Mesothelial cell of epicardium (in vitro differentiated cells): ENCODE data around the gene ABCF2. TPM values are rescaled to one million over a fixed set of nuclear protein-coding genes. Genes with fewer than 3 reads are reported as not detected.
A peak's percentile ranks its signal among the peaks of the same experiment; 100 is the strongest.

ENCODE experiments used
- DNase-seq, 2 experiments: peaks; one replicate each; pipeline ENCODE4 v3.0.0; 2021; ENCODE audit warnings: low spot score in 2 of 2; ENCODE audit not compliant: unreplicated experiment in 2 of 2
- H3K27ac Mint-ChIP-seq: 2 replicates; pipeline ENCODE4 v1.8.0; 2021; ENCODE audit warnings: mixed read lengths
- H3K27me3 Mint-ChIP-seq: 2 replicates; pipeline ENCODE4 v1.8.0; 2021; ENCODE audit warnings: low read depth, mixed read lengths
- H3K36me3 Mint-ChIP-seq: 2 replicates; pipeline ENCODE4 v1.8.0; 2021; ENCODE audit warnings: mixed read lengths
- H3K4me1 Mint-ChIP-seq: 2 replicates; pipeline ENCODE4 v1.8.0; 2021; ENCODE audit warnings: mixed read lengths
- H3K4me3 Mint-ChIP-seq: 2 replicates; pipeline ENCODE4 v1.8.0; 2021; ENCODE audit warnings: mild to moderate bottlenecking, moderate library complexity, mixed read lengths
- H3K9me3 Mint-ChIP-seq: 2 replicates; pipeline ENCODE4 v1.8.0; 2021; ENCODE audit warnings: mixed read lengths
- CTCF ChIP-seq: fragments of 200-600 bp; sonication (generic); IDR thresholded peaks from one replicate; pipeline ENCODE4 v1.5.0; 2021; ENCODE audit warnings: antibody characterized with exemption; ENCODE audit not compliant: unreplicated experiment
- total RNA-seq: library from RNA; stranded (reverse); gene quantifications from 3 replicates; pipeline ENCODE4 v1.2.1, GENCODE V29; 2021

The ABCF2 gene
- total RNA-seq, 1 donor from 2014 or later = 46.2 TPM

GRCh38 chr7:151218170-151218569 lies 8.8 kb downstream of the ABCF2 start:
- Mint-ChIP-seq H3K27me3 (no peaks in the 10 kb centered on the region), H3K9me3 (no peaks in the 10 kb centered on the region), H3K27ac (no peak overlapping the region), H3K36me3 (peaks cover 56% of the 10 kb centered on the region), H3K4me1 (no peaks in the 10 kb centered on the region), H3K4me3 (no peak overlapping the region)
- no peak for DNase-seq
- TF ChIP-seq CTCF = no peak

GRCh38 chr7:151215396-151215795 lies 11.6 kb downstream of the ABCF2 start:
- Mint-ChIP-seq H3K36me3 (peaks cover 46% of the 10 kb centered on the region), H3K27ac (no peak overlapping the region), H3K4me3 (no peak overlapping the region), H3K27me3 (no peaks in the 10 kb centered on the region), H3K9me3 (no peaks in the 10 kb centered on the region), H3K4me1 (no peaks in the 10 kb centered on the region)
- DNase-seq = no peak
- TF ChIP-seq CTCF = no peak

GRCh38 chr7:151213826-151214225 lies 13.2 kb downstream of the ABCF2 start:
- peaks cover 2% of the 10 kb centered on the region for H3K27me3 Mint-ChIP-seq
- H3K36me3 Mint-ChIP-seq = peaks cover 41% of the 10 kb centered on the region
- TF ChIP-seq CTCF = no peak
- H3K4me1 Mint-ChIP-seq = no peaks in the 10 kb centered on the region
- no peak overlapping the region for H3K4me3 Mint-ChIP-seq
- DNase-seq = no peak
- H3K27ac Mint-ChIP-seq = no peak overlapping the region
- no peaks in the 10 kb centered on the region for H3K9me3 Mint-ChIP-seq

- Mint-ChIP-seq H3K4me3 (no peak overlapping the region), H3K27me3 (peaks cover 8% of the 10 kb centered on the region), H3K36me3 (peaks cover 29% of the 10 kb centered on the region), H3K4me1 (no peaks in the 10 kb centered on the region), H3K27ac (no peak overlapping the region), H3K9me3 (no peaks in the 10 kb centered on the region)
- TF ChIP-seq CTCF = no peak
- DNase-seq = no peak
These were observed 14.4 kb downstream of the ABCF2 start for GRCh38 chr7:151212626-151213025.

- Mint-ChIP-seq H3K4me1 (peaks cover 9% of the 10 kb centered on the region), H3K4me3 (no peak overlapping the region), H3K27me3 (peaks cover 11% of the 10 kb centered on the region), H3K36me3 (peaks cover 26% of the 10 kb centered on the region), H3K9me3 (no peaks in the 10 kb centered on the region), H3K27ac (peak overlapping the region; percentile 26)
- DNase-seq = no peak
- TF ChIP-seq CTCF = no peak
These were observed 15.7 kb downstream of the ABCF2 start for GRCh38 chr7:151211155-151211772.
